Osteocyte (in vitro differentiated cells): ENCODE results near the gene TMEM59. TPM values are rescaled to one million over a fixed set of nuclear protein-coding genes. Genes with fewer than 3 reads are reported as not detected.
"Not testable (repeated sequence)": the region's sequence is repeated elsewhere in the genome, so short reads cannot be mapped to it uniquely, and the experiment has no call there.

ENCODE experiments used
- DNase-seq: peaks from one replicate; pipeline ENCODE4 v3.0.0; 2021; ENCODE audit warnings: mixed read lengths; ENCODE audit not compliant: unreplicated experiment; ENCODE audit errors: extremely low spot score
- H3K27ac Mint-ChIP-seq: one replicate; pipeline ENCODE4 v1.8.0; 2021; ENCODE audit warnings: mild to moderate bottlenecking, mixed read lengths; ENCODE audit not compliant: unreplicated experiment
- H3K27me3 Mint-ChIP-seq: one replicate; pipeline ENCODE4 v1.8.0; 2021; ENCODE audit warnings: mixed read lengths; ENCODE audit not compliant: unreplicated experiment
- H3K36me3 Mint-ChIP-seq: one replicate; pipeline ENCODE4 v1.8.0; 2021; ENCODE audit warnings: mixed read lengths; ENCODE audit not compliant: unreplicated experiment
- H3K4me1 Mint-ChIP-seq: one replicate; pipeline ENCODE4 v1.8.0; 2021; ENCODE audit warnings: mixed read lengths; ENCODE audit not compliant: unreplicated experiment
- H3K4me3 Mint-ChIP-seq: one replicate; pipeline ENCODE4 v1.8.0; 2021; ENCODE audit warnings: mild to moderate bottlenecking, moderate library complexity, mixed read lengths; ENCODE audit not compliant: unreplicated experiment
- H3K9me3 Mint-ChIP-seq: one replicate; pipeline ENCODE4 v1.8.0; 2021; ENCODE audit warnings: mixed read lengths; ENCODE audit not compliant: unreplicated experiment
- total RNA-seq: library from RNA; stranded (reverse); gene quantifications from 2 replicates; pipeline ENCODE4 v1.2.1, GENCODE V29; 2021
- TF ChIP-seq, protein P1 (sequence below): fragments of 200-600 bp; sonication (generic); IDR thresholded peaks from 2 replicates; pipeline ENCODE4 v1.5.0; 2021; ENCODE audit warnings: antibody characterized with exemption, mild to moderate bottlenecking, moderate library complexity

The TMEM59 gene
- total RNA-seq, 1 donor from 2014 or later, result 409 TPM

DNA sequence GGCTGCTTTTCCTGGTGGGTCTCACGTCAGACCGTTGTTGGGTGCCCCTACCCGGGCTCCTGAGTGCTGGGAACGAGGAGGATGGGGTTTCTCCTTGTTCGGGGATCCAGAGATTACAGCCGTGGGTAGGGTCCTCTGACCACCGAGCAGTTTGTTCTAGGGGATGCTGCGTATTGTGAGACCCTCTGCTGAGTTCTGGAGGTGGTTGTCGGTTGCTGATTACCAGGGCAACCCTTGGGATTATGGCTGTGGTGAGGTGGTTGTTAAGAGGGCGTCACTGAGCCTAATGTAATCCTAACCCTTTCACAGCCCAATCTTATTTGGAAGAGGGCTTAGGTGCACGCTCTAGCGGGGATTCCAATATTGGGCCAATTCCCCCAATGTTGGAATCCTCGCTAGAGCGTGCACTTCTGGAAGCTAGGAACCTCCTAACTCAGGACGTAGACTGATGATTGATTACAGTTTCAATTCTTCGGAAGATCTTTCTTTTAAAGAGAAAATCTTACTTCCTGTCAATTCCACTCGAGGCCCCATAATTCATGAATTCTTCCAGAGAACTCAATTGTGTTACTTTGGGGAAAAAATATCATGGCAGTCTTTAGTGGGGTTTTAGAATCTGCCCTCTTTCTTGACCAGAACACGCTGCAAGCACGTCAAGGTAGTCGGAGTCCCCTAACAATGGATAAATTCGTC lies 887 bp upstream of the TMEM59 start:
- peaks cover 4% of the 10 kb centered on the region for H3K36me3 Mint-ChIP-seq
- H3K9me3 Mint-ChIP-seq, result no peaks in the 10 kb centered on the region
- no peak overlapping the region for H3K4me3 Mint-ChIP-seq
- no peaks in the 10 kb centered on the region for H3K27me3 Mint-ChIP-seq
- DNase-seq, result no peak
- no peak overlapping the region for H3K27ac Mint-ChIP-seq
- TF ChIP-seq, protein P1, sequence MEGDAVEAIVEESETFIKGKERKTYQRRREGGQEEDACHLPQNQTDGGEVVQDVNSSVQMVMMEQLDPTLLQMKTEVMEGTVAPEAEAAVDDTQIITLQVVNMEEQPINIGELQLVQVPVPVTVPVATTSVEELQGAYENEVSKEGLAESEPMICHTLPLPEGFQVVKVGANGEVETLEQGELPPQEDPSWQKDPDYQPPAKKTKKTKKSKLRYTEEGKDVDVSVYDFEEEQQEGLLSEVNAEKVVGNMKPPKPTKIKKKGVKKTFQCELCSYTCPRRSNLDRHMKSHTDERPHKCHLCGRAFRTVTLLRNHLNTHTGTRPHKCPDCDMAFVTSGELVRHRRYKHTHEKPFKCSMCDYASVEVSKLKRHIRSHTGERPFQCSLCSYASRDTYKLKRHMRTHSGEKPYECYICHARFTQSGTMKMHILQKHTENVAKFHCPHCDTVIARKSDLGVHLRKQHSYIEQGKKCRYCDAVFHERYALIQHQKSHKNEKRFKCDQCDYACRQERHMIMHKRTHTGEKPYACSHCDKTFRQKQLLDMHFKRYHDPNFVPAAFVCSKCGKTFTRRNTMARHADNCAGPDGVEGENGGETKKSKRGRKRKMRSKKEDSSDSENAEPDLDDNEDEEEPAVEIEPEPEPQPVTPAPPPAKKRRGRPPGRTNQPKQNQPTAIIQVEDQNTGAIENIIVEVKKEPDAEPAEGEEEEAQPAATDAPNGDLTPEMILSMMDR, result no peak
- peaks cover 15% of the 10 kb centered on the region for H3K4me1 Mint-ChIP-seq

DNA sequence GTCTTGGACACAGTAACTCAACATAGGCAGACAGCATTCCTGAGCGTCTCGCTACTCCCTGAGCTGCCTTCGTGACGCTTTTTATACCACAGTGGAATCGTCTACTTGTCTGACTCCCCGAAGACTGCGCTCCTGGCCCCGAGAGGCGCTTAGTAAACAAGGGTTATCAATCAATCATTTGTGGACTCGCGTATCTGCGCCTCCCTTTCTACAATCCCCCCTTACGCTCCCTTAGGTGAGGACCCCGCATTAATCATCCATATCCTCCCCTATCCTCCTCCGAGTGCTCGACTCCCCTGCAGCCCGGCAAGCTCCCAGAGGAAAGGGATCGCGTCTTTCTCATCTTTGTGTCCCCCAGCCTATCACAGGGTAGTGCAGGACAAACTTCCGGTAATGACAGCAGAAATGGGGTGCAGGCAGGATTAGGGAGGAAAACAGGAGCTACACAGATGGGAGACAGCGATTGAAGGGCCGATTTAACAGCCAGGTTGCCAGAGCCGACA lies 522 bp downstream of the TMEM59 start:
- H3K4me3 Mint-ChIP-seq, result no peak overlapping the region
- TF ChIP-seq, protein P1, result no peak
- peaks cover 16% of the 10 kb centered on the region for H3K4me1 Mint-ChIP-seq
- H3K36me3 Mint-ChIP-seq, result peaks cover 1% of the 10 kb centered on the region
- H3K27ac Mint-ChIP-seq, result no peak overlapping the region
- no peak for DNase-seq
- H3K9me3 Mint-ChIP-seq, result no peaks in the 10 kb centered on the region
- H3K27me3 Mint-ChIP-seq, result no peaks in the 10 kb centered on the region

DNA sequence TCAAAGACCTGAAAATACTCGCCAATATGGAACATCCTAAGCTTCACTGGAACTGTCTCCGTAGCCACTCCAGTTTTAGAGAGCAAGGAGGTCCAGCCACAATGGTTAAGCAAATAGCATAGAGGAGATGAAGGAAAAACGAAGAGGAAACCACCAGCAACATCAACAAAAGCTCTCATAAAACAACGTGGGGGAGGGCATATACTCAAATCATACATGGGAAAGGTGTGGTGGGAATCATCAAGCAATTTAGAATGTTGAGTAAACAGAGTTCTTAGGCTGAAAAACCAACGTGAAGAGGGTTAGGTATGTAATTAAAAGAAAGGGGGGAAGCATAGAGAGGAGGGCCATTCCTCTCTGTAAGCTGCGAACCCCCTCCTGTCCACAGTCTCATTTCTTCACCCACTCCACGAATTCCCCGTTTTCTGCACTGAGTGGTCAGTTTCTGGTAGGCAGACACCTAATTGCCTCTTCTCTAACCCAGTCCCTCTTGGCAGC lies 1.0 kb downstream of the TMEM59 start:
- no peaks in the 10 kb centered on the region for H3K27me3 Mint-ChIP-seq
- H3K9me3 Mint-ChIP-seq, result no peaks in the 10 kb centered on the region
- no peak overlapping the region for H3K27ac Mint-ChIP-seq
- no peak for DNase-seq
- no peaks in the 10 kb centered on the region for H3K36me3 Mint-ChIP-seq
- no peak overlapping the region for H3K4me3 Mint-ChIP-seq
- TF ChIP-seq, protein P1, result no peak
- H3K4me1 Mint-ChIP-seq, result peaks cover 21% of the 10 kb centered on the region

DNA sequence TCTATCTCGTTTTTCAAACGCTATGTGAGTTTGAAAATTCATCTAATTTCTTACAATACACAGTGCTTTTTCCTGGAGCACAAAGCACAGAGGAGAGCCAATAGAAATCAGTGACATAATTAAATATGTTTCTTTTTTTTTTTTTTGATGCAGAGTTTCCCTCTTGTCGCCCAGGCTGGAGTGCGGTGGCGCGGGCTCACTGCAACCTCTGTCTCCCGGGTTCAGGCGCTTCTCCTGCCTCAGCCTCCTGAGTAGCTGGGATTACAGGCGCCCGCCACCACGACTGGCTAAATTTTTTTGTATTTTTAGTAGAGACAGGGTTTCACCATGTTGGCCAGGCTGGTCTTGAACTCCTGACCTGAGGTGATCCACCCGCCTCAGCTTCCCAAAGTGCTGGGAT lies 2.6 kb downstream of the TMEM59 start:
- DNase-seq, H3K27me3 Mint-ChIP-seq, H3K36me3 Mint-ChIP-seq, H3K4me3 Mint-ChIP-seq, H3K9me3 Mint-ChIP-seq, H3K27ac Mint-ChIP-seq: not testable (repeated sequence)
- H3K4me1 Mint-ChIP-seq, result peaks cover 23% of the 10 kb centered on the region

DNA sequence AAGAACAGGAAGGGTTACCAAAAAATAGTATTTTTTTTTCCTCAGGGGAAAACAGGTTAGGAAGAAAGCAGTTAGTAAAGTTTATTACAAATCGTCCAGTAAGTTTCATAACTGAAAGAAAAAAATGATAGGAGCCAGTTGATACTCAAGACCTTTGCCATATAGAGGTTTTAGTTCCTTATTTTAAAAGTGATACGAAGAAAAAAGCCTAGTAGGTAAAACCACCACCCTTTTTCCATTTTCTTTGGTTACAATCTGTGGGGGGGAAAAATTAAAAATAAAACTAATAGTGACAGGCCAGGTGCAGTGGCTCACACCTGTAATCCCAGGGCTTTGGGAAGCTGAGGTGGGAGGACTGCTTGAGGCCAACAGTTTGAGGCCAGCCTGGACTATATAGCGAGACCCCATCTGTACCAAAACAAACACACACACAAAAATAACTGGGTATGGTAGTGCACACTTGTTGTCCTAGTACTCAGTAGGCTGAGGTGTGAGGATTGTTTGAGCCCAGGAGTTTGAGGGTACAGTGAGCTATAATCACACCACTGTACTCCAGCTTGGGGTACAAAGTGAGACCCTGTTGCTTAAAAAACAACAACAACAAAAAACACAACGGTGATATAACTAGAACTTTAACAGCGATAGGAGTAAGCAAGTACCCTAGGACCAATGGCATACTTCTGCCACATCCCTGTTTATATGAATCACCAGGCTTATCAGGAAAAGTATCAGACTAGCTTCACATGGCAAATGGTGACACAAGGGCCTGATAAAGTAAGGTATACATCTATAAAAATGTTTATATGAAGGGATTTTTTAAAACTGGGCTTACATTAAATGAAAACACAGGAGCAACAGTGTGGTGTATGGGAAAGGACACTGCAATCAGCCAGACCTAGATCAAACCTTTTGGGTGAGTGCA lies 5.4 kb downstream of the TMEM59 start:
- Mint-ChIP-seq H3K4me3 (no peak overlapping the region), H3K9me3 (no peaks in the 10 kb centered on the region), H3K27ac (no peak overlapping the region), H3K27me3 (no peaks in the 10 kb centered on the region), H3K36me3 (peaks cover 18% of the 10 kb centered on the region), H3K4me1 (peaks cover 11% of the 10 kb centered on the region)
- DNase-seq, result no peak
- TF ChIP-seq, protein P1, result no peak
